GM18526 (cell line): ENCODE data around the gene TM4SF1.

Source experiments
- POLR2A ChIP-seq: IDR thresholded peaks from 3 replicates; pipeline ENCODE4 v1.6.1; 2011; ENCODE audit not compliant: insufficient read length; ENCODE audit errors: extremely low read depth

TM4SF1 gene

GRCh38 chr3:149339931-149340309 lies 37.5 kb downstream of the TM4SF1 start:
- TF ChIP-seq POLR2A = no peak

- TF ChIP-seq POLR2A = no peak
These were observed 40.5 kb downstream of the TM4SF1 start for GRCh38 chr3:149336925-149337324.

- no peak for TF ChIP-seq POLR2A
These were observed 44.1 kb downstream of the TM4SF1 start, which contains the start of gene TM4SF18 for GRCh38 chr3:149333176-149333859. TSS of gene TM4SF18 (minus strand) at chr3:149333636. CDS start at chr3:149333382, 254 bp downstream.

GRCh38 chr3:149332771-149333170 lies 44.7 kb downstream of the TM4SF1 start:
- TF ChIP-seq POLR2A = no peak

- no peak for TF ChIP-seq POLR2A
These were observed 45.2 kb downstream of the TM4SF1 start for GRCh38 chr3:149332227-149332765.

- no peak for TF ChIP-seq POLR2A
These were observed 46.1 kb downstream of the TM4SF1 start for GRCh38 chr3:149331396-149331795.

- no peak for TF ChIP-seq POLR2A
These were observed 46.7 kb downstream of the TM4SF1 start for GRCh38 chr3:149330609-149331331.

GRCh38 chr3:149327156-149327555 lies 50.3 kb downstream of the TM4SF1 start:
- TF ChIP-seq POLR2A = no peak

- no peak for TF ChIP-seq POLR2A
These were observed 51.9 kb downstream of the TM4SF1 start for GRCh38 chr3:149325581-149325980.

- no peak for TF ChIP-seq POLR2A
These were observed 53.1 kb downstream of the TM4SF1 start for GRCh38 chr3:149324332-149324731.

- TF ChIP-seq POLR2A = no peak
These were observed 55.8 kb downstream of the TM4SF1 start for GRCh38 chr3:149321640-149322039.

- no peak for TF ChIP-seq POLR2A
These were observed 56.3 kb downstream of the TM4SF1 start for GRCh38 chr3:149321136-149321535.

- no peak for TF ChIP-seq POLR2A
These were observed 57.7 kb downstream of the TM4SF1 start for GRCh38 chr3:149319750-149320149.
